VCaP (cell line): ENCODE data around the gene DLGAP1.
A peak's percentile ranks its signal among the peaks of the same experiment; 100 is the strongest.

Experiments
- H3K27ac ChIP-seq: fragments of 450-650 bp; 2 replicates; pipeline ENCODE4 v1.5.1; 2017
- CTCF ChIP-seq: fragments of 450-650 bp; conservative IDR thresholded peaks from 2 replicates; pipeline ENCODE4 v1.5.1; 2017; ENCODE audit warnings: mild to moderate bottlenecking, moderate library complexity

Gene DLGAP1

GRCh38 chr18:3529601-3530000 lies 925.5 kb downstream of the DLGAP1 start:
- TF ChIP-seq CTCF = no peak

GRCh38 chr18:3529077-3529476 lies 926.0 kb downstream of the DLGAP1 start:
- no peak for TF ChIP-seq CTCF

More at GRCh38 chr18:3529601-3530000, 925.5 kb downstream of the DLGAP1 start:
- peak overlapping the region; percentile 58 for H3K27ac ChIP-seq

GRCh38 chr18:3528231-3528630 lies 926.9 kb downstream of the DLGAP1 start:
- TF ChIP-seq CTCF = no peak
- H3K27ac ChIP-seq = no peak overlapping the region

More at GRCh38 chr18:3529077-3529476, 926.0 kb downstream of the DLGAP1 start:
- peak overlapping the region; percentile 58 for H3K27ac ChIP-seq

GRCh38 chr18:3526421-3527354 lies 928.4 kb downstream of the DLGAP1 start:
- no peak overlapping the region for H3K27ac ChIP-seq
- TF ChIP-seq CTCF = no peak

GRCh38 chr18:3525870-3526420 lies 929.2 kb downstream of the DLGAP1 start:
- no peak for TF ChIP-seq CTCF
- no peak overlapping the region for H3K27ac ChIP-seq

GRCh38 chr18:3524706-3525105 lies 930.4 kb downstream of the DLGAP1 start:
- no peak for TF ChIP-seq CTCF
- H3K27ac ChIP-seq = no peak overlapping the region

GRCh38 chr18:3520230-3521085 lies 934.6 kb downstream of the DLGAP1 start:
- TF ChIP-seq CTCF = no peak
- H3K27ac ChIP-seq = no peak overlapping the region
